ENCODE data around the gene C10orf90.

The C10orf90 gene

DNA sequence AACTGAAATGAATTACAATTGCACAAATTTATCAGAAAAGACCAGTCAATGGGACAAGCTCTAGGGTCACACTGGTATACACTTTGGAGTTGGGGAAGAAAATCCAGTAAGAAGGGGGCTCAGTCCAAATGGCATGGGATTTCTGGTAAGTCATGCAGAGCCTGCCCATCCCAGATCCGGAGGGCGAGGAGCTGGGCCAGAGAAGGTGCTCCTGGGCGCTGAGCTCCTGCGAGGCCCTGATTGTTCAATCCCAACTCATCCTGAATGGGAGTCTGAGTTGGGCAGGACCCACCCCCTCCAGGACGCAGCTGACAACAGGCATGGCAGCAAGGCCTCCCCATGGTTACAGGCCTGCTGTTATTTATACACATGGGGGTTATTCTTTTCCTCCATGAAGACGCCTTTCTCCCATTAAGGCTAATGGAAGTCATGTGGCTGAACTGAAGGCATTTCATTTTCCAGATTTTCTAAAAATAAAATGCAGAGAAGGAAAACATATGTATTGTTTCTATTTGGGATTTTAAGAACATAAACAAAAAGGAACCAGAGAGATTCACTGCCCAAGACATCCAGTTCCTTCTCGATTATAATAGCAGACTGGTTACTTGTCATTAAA lies 191.1 kb downstream of the C10orf90 start:
- DNase-seq (ENCODE audit: low read depth): no peak
- TF ChIP-seq, protein P1, sequence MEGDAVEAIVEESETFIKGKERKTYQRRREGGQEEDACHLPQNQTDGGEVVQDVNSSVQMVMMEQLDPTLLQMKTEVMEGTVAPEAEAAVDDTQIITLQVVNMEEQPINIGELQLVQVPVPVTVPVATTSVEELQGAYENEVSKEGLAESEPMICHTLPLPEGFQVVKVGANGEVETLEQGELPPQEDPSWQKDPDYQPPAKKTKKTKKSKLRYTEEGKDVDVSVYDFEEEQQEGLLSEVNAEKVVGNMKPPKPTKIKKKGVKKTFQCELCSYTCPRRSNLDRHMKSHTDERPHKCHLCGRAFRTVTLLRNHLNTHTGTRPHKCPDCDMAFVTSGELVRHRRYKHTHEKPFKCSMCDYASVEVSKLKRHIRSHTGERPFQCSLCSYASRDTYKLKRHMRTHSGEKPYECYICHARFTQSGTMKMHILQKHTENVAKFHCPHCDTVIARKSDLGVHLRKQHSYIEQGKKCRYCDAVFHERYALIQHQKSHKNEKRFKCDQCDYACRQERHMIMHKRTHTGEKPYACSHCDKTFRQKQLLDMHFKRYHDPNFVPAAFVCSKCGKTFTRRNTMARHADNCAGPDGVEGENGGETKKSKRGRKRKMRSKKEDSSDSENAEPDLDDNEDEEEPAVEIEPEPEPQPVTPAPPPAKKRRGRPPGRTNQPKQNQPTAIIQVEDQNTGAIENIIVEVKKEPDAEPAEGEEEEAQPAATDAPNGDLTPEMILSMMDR (IDR thresholded peaks at IDR 0.05; ENCODE audit: insufficient read depth, low read depth, low read length, missing control alignments): no peak
- H3K4me3 ChIP-seq (ENCODE audit: low read length): no peak overlapping the region

DNA sequence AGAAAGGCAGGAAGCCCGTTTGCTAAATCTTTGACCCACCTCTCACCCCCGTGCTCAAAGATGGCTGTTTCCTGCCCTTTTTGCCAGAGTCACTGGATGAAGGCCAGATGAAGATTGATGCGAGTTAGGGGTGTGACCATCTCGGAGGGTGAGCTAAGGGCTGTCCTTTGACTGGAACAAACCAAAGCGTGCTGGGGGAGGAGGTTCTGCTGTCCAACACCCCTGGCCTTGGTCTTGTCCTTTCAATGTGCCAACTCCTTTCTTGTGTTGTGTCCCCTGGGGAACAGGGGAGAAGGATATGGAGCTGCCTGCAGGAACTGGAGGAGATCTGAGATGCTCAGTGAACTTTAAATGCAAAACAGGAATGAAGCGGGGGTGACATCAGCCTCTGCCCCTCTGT lies 191.9 kb downstream of the C10orf90 start:
- no peak for DNase-seq (ENCODE audit: low read depth)
- no peak overlapping the region for H3K4me3 ChIP-seq (ENCODE audit: low read length)
- TF ChIP-seq, protein P1 (IDR thresholded peaks at IDR 0.05; ENCODE audit: insufficient read depth, low read depth, low read length, missing control alignments): no peak

DNA sequence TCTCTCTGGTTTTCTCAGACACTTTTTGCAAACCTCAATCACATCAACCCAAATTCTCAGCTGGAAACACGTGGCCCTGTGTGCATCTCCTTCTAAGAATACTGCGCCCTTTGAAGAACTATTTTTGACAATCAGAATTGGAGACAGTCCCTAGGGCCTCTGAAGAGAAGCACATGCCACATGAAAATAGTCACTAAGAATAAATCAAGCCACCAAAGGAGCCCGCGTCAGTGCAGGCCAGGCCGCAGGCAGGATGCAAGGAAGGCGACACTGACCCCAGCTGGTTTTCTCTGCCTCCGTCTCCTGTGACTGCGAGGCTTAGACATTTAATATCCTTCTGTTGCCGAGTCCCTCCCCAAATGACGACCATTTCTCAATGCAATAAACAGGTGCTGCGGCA lies 194.2 kb downstream of the C10orf90 start:
- TF ChIP-seq, protein P1 (IDR thresholded peaks at IDR 0.05; ENCODE audit: insufficient read depth, low read depth, low read length, missing control alignments): no peak
- DNase-seq (ENCODE audit: low read depth): no peak
- H3K4me3 ChIP-seq (ENCODE audit: low read length): no peak overlapping the region

DNA sequence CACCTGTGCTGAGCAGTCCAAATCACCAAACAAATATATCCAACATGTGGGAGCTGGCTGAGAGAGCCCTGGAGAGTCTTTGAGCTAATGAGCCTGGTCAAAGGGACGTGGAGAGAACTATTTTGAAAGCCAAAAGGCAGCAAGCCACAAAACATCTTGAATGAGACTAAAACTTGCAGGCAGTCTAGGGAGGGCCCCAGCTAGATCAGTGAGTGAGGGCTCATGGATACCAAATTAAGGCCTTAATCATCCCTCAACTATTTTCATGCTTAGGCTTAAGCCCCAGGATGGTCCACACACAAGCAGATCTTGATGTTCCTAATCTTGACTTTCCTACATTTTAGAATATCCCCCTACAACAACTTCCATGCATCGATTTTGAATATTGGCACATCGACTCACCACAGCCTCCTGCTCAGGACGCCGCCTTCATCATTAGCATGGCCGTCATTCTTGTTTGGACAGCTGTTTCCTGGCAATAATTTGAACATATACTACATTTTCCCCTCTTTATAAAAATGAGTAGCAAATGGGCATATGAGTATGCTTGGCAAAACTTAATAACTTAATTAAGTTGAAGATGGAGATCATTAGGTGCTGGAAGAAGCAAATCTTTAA lies 195.3 kb downstream of the C10orf90 start:
- TF ChIP-seq, protein P1 (IDR thresholded peaks at IDR 0.05; ENCODE audit: insufficient read depth, low read depth, low read length, missing control alignments): no peak
- H3K4me3 ChIP-seq (ENCODE audit: low read length): no peak overlapping the region
- no peak for DNase-seq (ENCODE audit: low read depth)

DNA sequence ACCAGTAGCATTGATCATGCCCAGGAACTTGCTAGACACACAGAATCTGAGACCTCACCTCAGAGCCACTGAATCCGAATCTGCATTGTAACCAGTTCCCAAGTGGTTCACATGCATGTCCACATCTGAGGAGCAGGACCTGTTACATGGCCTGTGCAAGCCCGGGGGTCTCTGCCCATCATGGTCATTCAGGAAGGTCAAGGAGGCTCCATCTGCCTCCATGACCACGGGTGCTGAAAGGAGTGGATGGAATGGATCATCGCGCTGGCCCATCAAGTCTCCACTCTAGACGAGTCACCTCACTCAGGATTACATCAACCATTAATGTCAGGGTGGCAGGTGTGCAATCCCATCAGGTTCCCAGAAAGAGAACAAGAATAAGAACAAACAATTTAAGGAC lies 196.5 kb downstream of the C10orf90 start:
- no peak overlapping the region for H3K4me3 ChIP-seq (ENCODE audit: low read length)
- no peak for DNase-seq (ENCODE audit: low read depth)
- TF ChIP-seq, protein P1 (IDR thresholded peaks at IDR 0.05; ENCODE audit: insufficient read depth, low read depth, low read length, missing control alignments): no peak

DNA sequence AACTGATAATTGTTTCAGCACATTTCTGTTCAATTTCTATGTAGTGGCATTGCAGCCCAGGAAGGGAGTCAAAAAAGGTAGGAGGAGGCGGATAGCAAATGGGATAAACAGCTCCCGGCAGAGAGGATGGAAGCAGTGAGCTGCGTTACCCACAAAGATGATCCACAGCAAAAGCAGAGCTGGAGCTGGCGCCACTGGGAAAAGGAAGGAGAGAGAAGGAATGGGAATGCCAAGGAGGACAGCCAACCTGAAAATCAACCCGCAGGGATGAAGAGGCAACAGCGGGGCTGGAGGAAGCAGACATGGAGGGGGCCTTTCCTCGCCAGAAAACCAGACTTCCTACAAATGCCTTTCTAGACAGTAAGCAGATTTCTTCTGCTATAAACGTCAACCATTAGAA lies 199.5 kb downstream of the C10orf90 start:
- no peak overlapping the region for H3K4me3 ChIP-seq (ENCODE audit: low read length)
- DNase-seq (ENCODE audit: low read depth): no peak
- TF ChIP-seq, protein P1 (IDR thresholded peaks at IDR 0.05; ENCODE audit: insufficient read depth, low read depth, low read length, missing control alignments): no peak

DNA sequence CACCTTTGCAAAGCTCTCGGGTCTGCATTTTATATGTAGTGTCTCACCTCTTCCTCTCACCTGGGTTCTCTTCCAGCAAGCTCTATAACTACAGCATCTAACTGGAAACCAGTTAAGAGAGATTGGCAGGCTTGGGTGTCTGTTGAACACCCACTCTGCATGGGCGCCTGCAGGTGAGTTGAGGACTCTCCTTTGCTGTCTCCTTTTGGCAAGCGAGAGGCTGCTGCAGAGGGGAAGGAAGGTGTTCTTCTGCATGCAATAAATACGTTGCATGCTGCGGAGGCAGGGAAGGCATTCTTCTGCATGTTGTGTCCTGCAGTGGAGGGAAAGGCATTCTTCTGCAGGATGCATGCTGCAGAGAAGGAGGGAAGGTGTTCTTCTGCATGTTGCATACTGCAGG lies 200.8 kb downstream of the C10orf90 start:
- TF ChIP-seq, protein P1 (IDR thresholded peaks at IDR 0.05; ENCODE audit: insufficient read depth, low read depth, low read length, missing control alignments): no peak
- no peak overlapping the region for H3K4me3 ChIP-seq (ENCODE audit: low read length)
- no peak for DNase-seq (ENCODE audit: low read depth)

All from epithelial cell of esophagus (primary cell).